H1 (cell line): Measurements from ENCODE around the gene IFNAR2.

Experiments
- PHF8 ChIP-seq: fragments of 200-600 bp; sonication (generic); conservative IDR thresholded peaks from 2 replicates; pipeline ENCODE4 v1.7.1; 2012; ENCODE audit warnings: low read depth, mild to moderate bottlenecking, inconsistent platforms, low read length, moderate library complexity
- TF ChIP-seq, protein P1 (sequence below), 3 experiments: IDR thresholded peaks; 1 replicate in 2 of 3; 2 replicates in 1 of 3; pipeline versions ENCODE4 v1.5.1 to v1.6.1; 2011; ENCODE audit warnings: low read length in 3 of 3, mild to moderate bottlenecking in 3 of 3, inconsistent platforms in 2 of 3, low read depth in 1 of 3, moderate library complexity in 1 of 3; ENCODE audit not compliant: insufficient read depth in 1 of 3; ENCODE audit errors: control extremely low read depth in 1 of 3

DNA sequence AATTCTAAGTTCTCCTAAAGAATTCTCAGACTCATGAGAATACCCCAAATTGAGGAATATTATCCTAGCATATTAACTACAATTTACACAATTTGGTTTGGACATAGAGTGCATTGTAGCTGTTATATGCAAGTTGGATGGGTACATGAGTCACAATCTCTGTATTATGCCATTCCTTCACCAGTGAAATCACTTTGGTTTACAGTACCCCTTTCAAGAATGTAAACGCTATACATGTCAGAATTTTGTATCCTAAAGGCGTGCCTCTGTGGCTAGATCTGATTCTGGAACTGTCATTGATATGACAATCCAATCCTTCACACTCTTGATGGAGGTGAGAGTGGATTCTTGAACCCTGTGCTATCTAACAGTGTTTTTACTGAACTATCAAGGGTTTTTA is 29.7 kb downstream of the IFNAR2 start:
- TF ChIP-seq, protein P1, sequence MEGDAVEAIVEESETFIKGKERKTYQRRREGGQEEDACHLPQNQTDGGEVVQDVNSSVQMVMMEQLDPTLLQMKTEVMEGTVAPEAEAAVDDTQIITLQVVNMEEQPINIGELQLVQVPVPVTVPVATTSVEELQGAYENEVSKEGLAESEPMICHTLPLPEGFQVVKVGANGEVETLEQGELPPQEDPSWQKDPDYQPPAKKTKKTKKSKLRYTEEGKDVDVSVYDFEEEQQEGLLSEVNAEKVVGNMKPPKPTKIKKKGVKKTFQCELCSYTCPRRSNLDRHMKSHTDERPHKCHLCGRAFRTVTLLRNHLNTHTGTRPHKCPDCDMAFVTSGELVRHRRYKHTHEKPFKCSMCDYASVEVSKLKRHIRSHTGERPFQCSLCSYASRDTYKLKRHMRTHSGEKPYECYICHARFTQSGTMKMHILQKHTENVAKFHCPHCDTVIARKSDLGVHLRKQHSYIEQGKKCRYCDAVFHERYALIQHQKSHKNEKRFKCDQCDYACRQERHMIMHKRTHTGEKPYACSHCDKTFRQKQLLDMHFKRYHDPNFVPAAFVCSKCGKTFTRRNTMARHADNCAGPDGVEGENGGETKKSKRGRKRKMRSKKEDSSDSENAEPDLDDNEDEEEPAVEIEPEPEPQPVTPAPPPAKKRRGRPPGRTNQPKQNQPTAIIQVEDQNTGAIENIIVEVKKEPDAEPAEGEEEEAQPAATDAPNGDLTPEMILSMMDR (IDR thresholded peaks at IDR 0.05; ENCODE audit: control extremely low read depth in 1 of 3, insufficient read depth in 1 of 3, low read depth in 1 of 3, low read length in 3 of 3): no peak
- no peak for TF ChIP-seq PHF8
